OCI-LY3 (cell line): Measurements from ENCODE around the gene UMODL1.
"Not testable (repeated sequence)": the region's sequence is repeated elsewhere in the genome, so short reads cannot be mapped to it uniquely, and the experiment has no call there.

Source experiments
- EZH2phosphoT487 ChIP-seq: fragments of 200-600 bp; shearing (Covaris generic); IDR thresholded peaks from 2 replicates; pipeline ENCODE4 v1.6.1; 2018; ENCODE audit warnings: antibody characterized with exemption, mixed run types, low read depth
- TF ChIP-seq, protein P1 (sequence below): fragments of 200-600, 300-600 bp; sonication (generic); IDR thresholded peaks from 2 replicates; pipeline ENCODE4 v1.5.1; 2014; ENCODE audit warnings: antibody characterized with exemption, low read length, low read depth

DNA sequence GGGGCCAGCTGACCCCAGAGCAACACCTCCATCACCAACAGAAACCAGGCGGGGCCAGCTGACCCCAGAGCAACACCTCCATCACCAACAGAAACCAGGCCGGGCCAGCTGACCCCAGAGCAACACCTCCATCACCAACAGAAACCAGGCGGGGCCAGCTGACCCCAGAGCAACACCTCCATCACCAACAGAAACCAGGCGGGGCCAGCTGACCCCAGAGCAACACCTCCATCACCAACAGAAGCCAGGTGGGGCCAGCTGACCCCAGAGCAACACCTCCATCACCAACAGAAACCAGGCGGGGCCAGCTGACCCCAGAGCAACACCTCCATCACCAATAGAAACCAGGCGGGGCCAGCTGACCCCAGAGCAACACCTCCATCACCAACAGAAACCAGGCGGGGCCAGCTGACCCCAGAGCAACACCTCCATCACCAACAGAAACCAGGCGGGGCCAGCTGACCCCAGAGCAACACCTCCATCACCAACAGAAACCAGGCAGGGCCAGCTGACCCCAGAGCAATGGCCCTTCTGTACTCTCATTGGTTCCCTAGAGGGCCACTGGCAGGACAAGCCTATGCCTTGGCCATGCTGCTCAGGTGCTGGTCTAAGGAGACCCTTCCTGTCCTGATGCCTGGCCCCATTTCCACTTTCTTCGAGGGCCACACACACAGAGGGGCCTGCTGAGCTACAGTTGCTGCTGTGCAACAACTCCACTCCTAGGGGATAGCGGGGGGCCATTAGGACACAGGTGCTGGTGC is 7.3 kb downstream of the UMODL1 start:
- TF ChIP-seq EZH2phosphoT487, result not testable (repeated sequence)
- TF ChIP-seq, protein P1, sequence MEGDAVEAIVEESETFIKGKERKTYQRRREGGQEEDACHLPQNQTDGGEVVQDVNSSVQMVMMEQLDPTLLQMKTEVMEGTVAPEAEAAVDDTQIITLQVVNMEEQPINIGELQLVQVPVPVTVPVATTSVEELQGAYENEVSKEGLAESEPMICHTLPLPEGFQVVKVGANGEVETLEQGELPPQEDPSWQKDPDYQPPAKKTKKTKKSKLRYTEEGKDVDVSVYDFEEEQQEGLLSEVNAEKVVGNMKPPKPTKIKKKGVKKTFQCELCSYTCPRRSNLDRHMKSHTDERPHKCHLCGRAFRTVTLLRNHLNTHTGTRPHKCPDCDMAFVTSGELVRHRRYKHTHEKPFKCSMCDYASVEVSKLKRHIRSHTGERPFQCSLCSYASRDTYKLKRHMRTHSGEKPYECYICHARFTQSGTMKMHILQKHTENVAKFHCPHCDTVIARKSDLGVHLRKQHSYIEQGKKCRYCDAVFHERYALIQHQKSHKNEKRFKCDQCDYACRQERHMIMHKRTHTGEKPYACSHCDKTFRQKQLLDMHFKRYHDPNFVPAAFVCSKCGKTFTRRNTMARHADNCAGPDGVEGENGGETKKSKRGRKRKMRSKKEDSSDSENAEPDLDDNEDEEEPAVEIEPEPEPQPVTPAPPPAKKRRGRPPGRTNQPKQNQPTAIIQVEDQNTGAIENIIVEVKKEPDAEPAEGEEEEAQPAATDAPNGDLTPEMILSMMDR, result not testable (repeated sequence)
